ENCODE measurements around the gene MMP1.

Gene MMP1

GRCh38 chr11:102802341-102802740, 4.4 kb upstream of the MMP1 start:
- no peak for DNase-seq

- DNase-seq, result no peak
These were observed 2.8 kb upstream of the MMP1 start for GRCh38 chr11:102800767-102801166.

DNA sequence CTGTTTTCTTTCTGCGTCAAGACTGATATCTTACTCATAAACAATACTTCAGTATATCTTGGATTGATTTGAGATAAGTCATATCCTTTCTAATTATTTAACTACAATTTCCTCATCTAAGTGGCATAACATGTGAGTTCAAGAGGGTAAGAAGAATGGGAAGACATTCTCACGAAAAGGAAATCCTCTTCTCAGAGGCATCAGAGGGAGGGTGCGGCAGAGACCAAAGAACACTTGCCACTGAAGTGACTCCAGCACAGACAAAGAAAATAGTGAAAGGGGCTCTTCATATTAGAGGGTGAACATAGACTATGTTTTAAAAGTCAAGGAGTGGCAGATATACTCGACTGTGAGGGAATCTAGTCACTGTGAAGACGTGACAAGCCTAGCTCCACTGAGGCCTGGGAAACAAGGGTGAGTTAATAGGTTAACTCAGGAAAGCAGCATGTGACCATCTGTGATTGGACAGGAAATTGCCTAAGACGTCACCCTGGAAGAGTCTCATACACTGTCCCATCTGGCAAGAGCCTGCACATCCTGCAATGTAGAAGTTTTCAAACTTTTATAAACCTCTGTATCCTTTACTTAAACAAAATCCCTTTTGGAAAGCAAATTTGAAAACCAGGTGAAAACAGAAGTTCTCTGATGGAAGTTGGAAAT, 1.9 kb upstream of the MMP1 start:
- DNase-seq, result no peak

DNA sequence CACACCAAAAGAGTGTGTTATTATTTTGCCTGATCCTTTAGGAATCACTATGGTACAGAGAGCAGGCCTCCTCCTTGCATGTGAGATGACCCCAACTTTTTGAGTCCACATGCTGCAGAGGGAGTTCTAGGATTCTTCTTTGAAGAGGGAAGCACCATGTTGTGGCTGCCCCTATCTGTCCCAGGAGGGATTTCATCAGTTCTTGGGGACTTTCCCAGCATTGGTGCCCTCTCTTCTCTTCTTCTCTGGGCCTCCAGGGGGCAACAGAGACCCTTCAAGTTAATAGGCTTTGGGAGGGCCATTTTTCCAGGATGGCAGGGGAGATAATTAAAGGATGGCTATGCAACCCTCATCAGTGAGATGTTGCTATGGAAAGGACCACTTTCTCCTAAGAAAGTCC, 3.6 kb downstream of the MMP1 start:
- peak; percentile 55 for DNase-seq

- DNase-seq, result no peak
These were observed 4.2 kb downstream of the MMP1 start for GRCh38 chr11:102793677-102794290.

DNA sequence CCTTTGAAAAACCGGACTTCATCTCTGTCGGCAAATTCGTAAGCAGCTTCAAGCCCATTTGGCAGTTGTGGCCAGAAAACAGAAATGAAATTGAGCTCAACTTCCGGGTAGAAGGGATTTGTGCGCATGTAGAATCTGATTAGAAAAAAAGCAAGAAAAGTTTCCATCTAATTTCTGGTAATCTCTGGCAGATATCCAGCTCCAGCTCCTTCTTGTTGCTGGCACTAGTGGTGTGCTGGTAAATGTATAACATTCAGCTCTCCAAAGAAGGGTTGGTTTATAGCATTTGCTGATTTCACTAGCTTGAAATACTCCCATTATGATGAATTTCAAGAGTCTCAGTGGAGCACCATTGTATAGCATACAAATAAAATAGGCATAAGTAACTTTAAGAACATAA, 5.4 kb downstream of the MMP1 start:
- DNase-seq, result no peak

GRCh38 chr11:102791271-102792036, 6.5 kb downstream of the MMP1 start:
- no peak for DNase-seq

DNA sequence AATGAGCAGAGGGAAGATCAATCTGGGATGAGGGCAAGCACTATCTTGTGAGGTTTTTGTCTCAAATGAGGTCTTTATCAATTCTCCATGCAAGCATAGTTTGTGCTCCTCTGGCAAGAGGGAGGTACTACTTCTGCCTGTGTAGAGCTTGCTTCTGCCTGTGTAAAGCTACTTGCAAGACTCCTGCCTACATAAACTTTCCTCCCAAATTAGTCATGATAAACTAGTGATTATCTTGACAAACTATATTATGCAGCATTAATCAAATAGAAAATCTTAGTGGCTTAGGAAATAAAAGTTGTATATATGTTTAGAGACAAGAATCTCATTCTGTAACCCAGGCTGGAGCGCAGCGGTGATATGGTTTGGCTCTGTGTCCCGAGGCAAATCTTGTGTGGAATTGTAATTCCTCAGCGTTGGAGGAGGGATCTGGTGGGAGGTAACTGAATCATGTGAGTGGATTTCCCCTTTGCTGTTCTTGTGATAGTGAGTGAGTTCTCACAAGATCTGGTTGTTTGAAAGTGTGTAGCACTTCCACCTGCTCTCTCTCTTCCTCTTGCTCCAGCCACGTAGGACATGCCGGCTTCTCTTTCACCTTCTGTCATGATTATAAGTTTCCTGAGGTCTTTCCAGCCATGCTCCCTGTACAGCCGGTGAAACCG, 9.5 kb downstream of the MMP1 start:
- no peak for DNase-seq

GRCh38 chr11:102784380-102784779, 13.6 kb downstream of the MMP1 start:
- no peak for DNase-seq

DNA sequence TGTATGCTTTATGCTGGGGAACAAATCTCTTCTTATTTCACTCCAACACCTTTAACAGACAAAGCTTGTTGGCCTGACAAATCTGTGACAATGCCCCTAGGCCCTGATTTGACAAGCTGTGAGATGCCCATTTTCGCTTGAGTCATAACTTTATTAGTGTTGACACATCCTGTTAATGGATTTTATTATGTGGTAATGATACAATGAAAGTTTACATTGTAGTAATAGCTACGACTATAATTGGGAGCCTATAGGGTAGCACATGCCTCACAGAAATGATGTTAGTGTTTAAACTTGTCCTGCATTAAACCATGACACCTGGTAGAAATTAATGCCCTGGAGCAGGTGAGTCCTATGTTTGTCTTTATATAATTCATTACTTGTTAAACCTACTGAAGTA, 14.2 kb downstream of the MMP1 start:
- DNase-seq, result no peak

DNA sequence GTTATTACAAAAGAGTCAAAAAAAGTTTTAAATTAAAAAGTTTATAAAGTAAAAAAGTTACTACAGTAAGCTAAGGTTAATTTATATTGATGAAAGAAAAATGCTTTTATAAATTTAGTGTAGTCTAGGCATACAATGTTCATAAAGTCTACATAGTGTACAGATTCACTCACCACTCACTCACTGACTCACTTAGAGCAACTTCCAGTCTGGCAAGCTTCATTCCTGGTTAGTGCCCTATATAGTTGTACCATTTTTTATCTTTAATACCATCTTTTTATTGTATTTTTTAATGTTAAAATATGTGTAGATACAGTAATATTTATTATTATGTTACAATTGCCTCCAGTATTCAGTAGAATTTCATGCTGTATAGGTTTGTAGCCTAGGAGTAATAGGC, 14.9 kb downstream of the MMP1 start:
- DNase-seq, result no peak

- no peak for DNase-seq
These were observed 16.3 kb downstream of the MMP1 start for GRCh38 chr11:102781676-102782075.

DNA sequence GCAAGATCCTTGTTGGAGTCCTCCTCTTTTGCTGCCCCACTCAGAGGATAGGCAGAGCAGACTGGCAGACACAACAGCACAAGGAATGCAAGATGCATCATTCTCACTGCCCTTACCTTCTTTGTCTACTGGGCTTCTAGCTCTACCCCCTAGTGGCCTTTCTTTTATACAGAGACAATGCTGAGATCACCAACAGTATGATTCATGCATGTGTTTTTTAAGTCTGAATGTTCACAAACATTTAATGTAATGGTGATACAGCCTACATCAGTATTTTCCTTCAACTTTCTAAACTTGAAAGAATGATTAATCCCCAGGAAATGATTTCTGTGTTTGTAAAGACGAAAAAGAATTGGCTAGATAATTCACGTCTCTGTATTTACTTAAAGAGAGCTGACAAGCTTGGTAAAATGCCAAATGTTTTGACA, 17.5 kb downstream of the MMP1 start, which contains the start of gene MMP10:
TSS of gene MMP10 (minus strand) at position 138 of the 428 bp plus-strand sequence. CDS start at position 101, 37 bp downstream.
- DNase-seq, result no peak

DNA sequence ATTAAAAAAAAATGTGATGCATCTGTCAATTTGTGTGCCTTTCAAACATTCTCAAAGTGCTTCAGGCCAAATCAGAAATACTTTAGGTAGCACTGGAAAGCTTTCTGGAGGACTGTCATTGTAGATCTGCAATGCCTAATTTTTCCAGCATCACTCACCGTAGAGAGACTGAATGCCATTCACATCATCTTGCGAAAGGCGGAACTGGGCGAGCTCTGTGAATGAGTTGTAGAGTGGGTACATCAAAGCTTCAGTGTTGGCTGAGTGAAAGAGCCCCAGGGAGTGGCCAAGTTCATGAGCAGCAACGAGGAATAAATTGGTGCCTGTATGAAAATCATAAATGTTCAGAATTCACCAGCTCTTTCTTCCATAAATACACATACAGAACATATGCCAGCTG, 21.5 kb downstream of the MMP1 start:
- DNase-seq, result no peak

DNA sequence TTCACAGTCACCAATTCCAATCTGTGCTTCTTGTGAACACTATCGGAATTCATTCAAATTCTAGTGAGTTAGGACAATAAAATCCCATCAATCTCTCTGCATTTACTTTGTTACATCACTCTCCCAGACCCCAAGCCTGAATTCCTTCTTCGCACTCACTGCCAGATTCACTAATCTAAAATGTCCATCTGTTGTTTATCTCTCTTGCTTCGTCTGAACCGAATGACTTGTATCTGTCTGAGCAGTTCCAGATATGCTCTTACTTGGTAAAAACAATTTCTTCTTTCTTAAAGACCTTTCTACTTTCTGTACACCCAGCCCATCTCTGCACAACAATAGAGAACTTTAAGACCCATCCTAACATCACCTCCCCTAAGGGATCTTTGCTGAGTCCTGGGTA, 24.6 kb downstream of the MMP1 start:
- no peak for DNase-seq

DNA sequence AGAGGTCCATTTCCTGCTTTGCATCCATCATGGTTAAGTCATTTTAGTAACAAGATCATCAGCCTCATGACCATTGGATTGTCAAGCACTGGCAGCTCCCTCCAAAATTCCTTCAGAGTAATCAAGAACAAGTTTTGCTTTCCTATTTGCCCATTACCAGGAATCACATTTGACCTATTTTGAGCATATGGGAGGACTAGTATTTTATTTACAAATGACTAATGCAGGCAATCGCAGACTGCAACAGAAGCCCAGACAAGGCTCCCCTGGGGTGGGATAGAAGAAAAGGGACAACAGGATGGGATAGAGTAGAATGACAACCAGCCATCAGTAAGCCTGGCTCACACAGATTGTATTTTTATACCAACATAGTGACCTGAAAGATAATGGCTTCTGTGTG, 26.6 kb downstream of the MMP1 start:
- DNase-seq, result no peak

DNA sequence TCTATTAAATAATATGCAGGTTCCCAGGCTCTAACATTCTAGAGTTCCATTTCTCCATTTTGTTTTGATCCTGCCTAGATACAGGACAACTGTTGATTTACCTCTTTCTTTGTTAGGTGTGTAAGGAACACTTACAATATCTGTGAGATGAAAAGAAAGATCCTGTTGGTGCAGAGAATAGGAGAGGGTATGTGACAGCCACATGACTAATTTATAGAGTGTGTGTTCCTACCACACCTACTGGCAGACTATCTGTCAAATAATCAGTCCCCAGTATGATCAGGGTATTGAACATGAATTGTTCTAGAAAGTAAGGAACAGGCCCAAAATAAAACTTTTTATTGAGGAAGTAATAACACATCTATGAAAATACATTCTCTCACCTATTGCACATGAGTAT, 27.8 kb downstream of the MMP1 start:
- no peak for DNase-seq

- DNase-seq, result no peak
These were observed 30.2 kb downstream of the MMP1 start for GRCh38 chr11:102767800-102768199.

DNA sequence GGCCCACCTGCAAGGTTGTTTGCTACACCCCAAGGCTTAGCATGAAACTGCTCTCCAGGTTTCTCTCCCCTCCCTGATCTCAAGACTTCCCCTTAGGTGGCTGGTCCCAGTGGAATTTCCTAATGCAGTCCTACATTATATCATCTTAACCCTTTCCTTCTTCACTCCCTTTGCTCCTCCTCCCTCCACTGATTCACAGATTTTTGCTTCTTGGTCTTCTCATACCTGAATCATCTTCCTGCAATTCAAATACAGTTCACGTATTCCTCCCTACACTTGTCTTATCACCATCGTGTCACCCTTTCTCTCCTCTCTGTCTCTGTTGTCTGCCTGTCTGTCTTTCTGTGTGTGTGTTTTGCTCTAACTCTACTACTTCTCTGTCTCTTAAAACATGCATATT, 34.5 kb downstream of the MMP1 start:
- DNase-seq, result no peak

DNA sequence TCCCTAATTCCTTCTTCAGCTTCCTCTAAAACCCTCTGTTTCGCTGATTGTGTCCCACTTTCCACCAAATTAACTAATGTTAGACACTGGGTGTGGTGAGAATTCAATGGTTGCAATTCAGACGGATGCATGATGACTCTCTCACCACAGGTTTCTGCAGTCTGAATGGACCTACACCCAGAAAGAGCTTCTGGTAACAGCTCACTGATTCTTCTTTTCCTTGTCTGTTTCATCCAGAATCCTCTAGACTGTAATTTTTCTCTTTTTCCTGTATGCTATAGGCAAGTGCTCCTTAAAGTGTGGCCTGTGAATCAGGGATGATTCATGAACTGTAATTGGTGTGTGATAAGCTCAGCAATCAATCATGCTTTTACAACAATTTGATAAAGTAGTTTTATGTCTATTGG, 35.6 kb downstream of the MMP1 start:
- no peak for DNase-seq

- no peak for DNase-seq
These were observed 36.2 kb downstream of the MMP1 start for GRCh38 chr11:102761646-102762238.

GRCh38 chr11:102760344-102761035, 37.5 kb downstream of the MMP1 start:
- no peak for DNase-seq

All from activated CD8-positive, alpha-beta memory T cell treated with anti-CD3 and anti-CD28 coated beads, Interleukin-2, amount 50 U/mL, for 48 hours (primary cell).